ENCODE measurements around the gene COX15.

DNA sequence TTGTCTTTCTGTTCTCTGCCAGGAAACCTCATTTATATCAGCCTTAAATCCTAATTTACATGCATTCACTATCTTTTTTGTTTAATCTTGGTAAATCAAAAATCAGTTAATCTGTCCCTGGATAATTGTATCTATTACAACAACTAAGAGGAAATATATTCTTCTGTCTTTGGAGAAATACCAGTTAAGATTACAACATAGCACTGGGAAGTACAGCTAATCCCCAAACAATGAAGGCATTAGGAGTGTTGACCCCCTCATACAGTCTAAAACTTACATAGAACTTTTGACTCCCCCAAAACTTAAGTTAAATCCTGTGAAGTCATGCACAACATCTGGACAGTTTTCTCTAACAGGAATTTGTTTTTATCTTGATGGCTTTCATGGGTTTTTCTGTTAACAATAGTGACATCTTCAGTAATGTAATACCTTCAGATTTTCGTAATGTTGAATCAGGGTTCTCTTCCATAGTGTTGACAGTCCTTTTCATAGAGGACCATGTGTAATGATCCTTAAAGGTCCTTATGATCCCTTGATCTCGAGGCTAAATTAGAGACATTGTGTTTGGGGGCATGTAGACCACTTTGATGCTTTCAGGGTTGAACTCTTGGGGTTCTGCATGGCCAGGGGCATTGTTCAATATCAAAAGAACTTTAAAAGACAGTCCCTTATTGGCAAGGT, 26.4 kb upstream of the COX15 start:
- TF ChIP-seq, protein P1, sequence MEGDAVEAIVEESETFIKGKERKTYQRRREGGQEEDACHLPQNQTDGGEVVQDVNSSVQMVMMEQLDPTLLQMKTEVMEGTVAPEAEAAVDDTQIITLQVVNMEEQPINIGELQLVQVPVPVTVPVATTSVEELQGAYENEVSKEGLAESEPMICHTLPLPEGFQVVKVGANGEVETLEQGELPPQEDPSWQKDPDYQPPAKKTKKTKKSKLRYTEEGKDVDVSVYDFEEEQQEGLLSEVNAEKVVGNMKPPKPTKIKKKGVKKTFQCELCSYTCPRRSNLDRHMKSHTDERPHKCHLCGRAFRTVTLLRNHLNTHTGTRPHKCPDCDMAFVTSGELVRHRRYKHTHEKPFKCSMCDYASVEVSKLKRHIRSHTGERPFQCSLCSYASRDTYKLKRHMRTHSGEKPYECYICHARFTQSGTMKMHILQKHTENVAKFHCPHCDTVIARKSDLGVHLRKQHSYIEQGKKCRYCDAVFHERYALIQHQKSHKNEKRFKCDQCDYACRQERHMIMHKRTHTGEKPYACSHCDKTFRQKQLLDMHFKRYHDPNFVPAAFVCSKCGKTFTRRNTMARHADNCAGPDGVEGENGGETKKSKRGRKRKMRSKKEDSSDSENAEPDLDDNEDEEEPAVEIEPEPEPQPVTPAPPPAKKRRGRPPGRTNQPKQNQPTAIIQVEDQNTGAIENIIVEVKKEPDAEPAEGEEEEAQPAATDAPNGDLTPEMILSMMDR (IDR thresholded peaks at IDR 0.05) = no peak
- TF ChIP-seq POLR2A (IDR thresholded peaks at IDR 0.05; ENCODE audit: low read depth) = no peak
